Tibial nerve (tissue), 4 donors: ENCODE results near the gene OLFM1. TPM values are rescaled to one million over a fixed set of nuclear protein-coding genes. Genes with fewer than 3 reads are reported as not detected.

Experiments
- DNase-seq, 2 donors: peaks; one replicate each; pipeline ENCODE4 v3.0.0-alpha.2; 2019; ENCODE audit warnings: low spot score in 2 of 2
- H3K27ac ChIP-seq, 4 donors: fragments of 200-600 bp; sonication (generic) in 3 of 4; one replicate each; pipeline ENCODE4 v1.5.1; 2017 to 2019; ENCODE audit warnings: mild to moderate bottlenecking in 1 of 4
- H3K27me3 ChIP-seq, 2 donors: fragments of 200-600 bp; sonication (generic) in 1 of 2; one replicate each; pipeline versions ENCODE4 v1.5.1 to v1.6.0; 2017 to 2019
- H3K36me3 ChIP-seq, 3 donors: fragments of 200-600 bp; sonication (generic); one replicate each; pipeline ENCODE4 v1.5.1; 2018 to 2019
- H3K4me1 ChIP-seq, 4 donors: fragments of 200-600 bp; sonication (generic) in 3 of 4; one replicate each; pipeline ENCODE4 v1.5.1; 2017 to 2019
- H3K4me3 ChIP-seq, 4 donors: fragments of 200-600 bp; sonication (generic) in 3 of 4; one replicate each; pipeline ENCODE4 v1.5.1; 2017 to 2019; ENCODE audit warnings: mild to moderate bottlenecking in 1 of 4, moderate library complexity in 1 of 4
- H3K9me3 ChIP-seq, 4 donors: fragments of 200-600 bp; sonication (generic) in 3 of 4; one replicate each; pipeline ENCODE4 v1.5.1; 2017 to 2019
- CTCF ChIP-seq, 5 experiments: fragments of 200-600 bp in 3 of 5; fragments of 450-650 bp in 2 of 5; sonication (generic) in 3 of 5; IDR thresholded peaks; one replicate each; pipeline ENCODE4 v1.5.1; 2016 to 2019; ENCODE audit warnings: antibody characterized with exemption in 5 of 5, mild to moderate bottlenecking in 3 of 5, moderate library complexity in 2 of 5
- EP300 ChIP-seq, 2 donors: sonication (generic); formaldehyde crosslinking; IDR thresholded peaks; one replicate each; pipeline ENCODE4 v1.6.1; 2017; ENCODE audit warnings: antibody characterized with exemption in 2 of 2, mild to moderate bottlenecking in 1 of 2
- POLR2A ChIP-seq, 2 donors: fragments of 450-650 bp; IDR thresholded peaks; one replicate each; pipeline ENCODE4 v1.6.1; 2017; ENCODE audit warnings: antibody characterized with exemption in 2 of 2, mild to moderate bottlenecking in 2 of 2, moderate library complexity in 2 of 2
- WGBS, 2 donors: methylation state at CpG; one replicate each; pipeline ENCODE4 v1.1.5; 2018; 5-methylcytosine and 5-hydroxymethylcytosine counted together
- total RNA-seq, 4 donors: library from RNA; depleted of rRNA; stranded (reverse); fragments of >200 nt; gene quantifications; one replicate each; pipeline ENCODE4 v1.1.0, GENCODE V29; 2016

Gene OLFM1
- total RNA-seq, 4 donors from 2014 or later: 30.3 to 63.8 (median 38.3) TPM

- WGBS, 2 donors: 87 to 89% methylated on average over 16 to 18 of the region's 18 CpGs
- no peak overlapping the region for H3K4me3 ChIP-seq
- no peak overlapping the region for H3K27ac ChIP-seq
- DNase-seq: no peak
- no peaks in the 10 kb centered on the region for H3K36me3 ChIP-seq
- H3K27me3 ChIP-seq: no peaks in the 10 kb centered on the region
- TF ChIP-seq CTCF (IDR thresholded peaks at IDR 0.05): no peak
- no peak for TF ChIP-seq POLR2A (IDR thresholded peaks at IDR 0.05)
- no peak for TF ChIP-seq EP300 (IDR thresholded peaks at IDR 0.05)
- H3K4me1 ChIP-seq: no peaks in the 10 kb centered on the region
- peaks cover 0 to 23% (median 0%) of the 10 kb centered on the region in 4 donors for H3K9me3 ChIP-seq
Observed at GRCh38 chr9:135132008-135132407, 44.5 kb downstream of the OLFM1 start.

GRCh38 chr9:135134268-135135022 is 47.0 kb downstream of the OLFM1 start:
- peaks cover 0 to 6% of the 10 kb centered on the region in 2 donors for H3K27me3 ChIP-seq
- no peak for TF ChIP-seq EP300 (IDR thresholded peaks at IDR 0.05)
- TF ChIP-seq POLR2A (IDR thresholded peaks at IDR 0.05): no peak
- TF ChIP-seq CTCF (IDR thresholded peaks at IDR 0.05): no peak

GRCh38 chr9:135135171-135135928 is 47.9 kb downstream of the OLFM1 start:
- TF ChIP-seq EP300 (IDR thresholded peaks at IDR 0.05) (no peak), POLR2A (IDR thresholded peaks at IDR 0.05) (no peak)
- H3K36me3 ChIP-seq: no peaks in the 10 kb centered on the region
- WGBS, 2 donors: 88 to 94% methylated on average over 13 of the region's 13 CpGs
- no peak overlapping the region for H3K27ac ChIP-seq
- peaks cover 0 to 6% of the 10 kb centered on the region in 2 donors for H3K27me3 ChIP-seq
- H3K9me3 ChIP-seq: peaks cover 0 to 45% (median 0%) of the 10 kb centered on the region in 4 donors
- peaks cover 0 to 5% (median 0%) of the 10 kb centered on the region in 4 donors for H3K4me1 ChIP-seq
- H3K4me3 ChIP-seq: no peak overlapping the region
- DNase-seq: no peak

More at GRCh38 chr9:135134268-135135022, 47.0 kb downstream of the OLFM1 start:
- DNase-seq: no peak
- H3K4me1 ChIP-seq: peaks cover 0 to 5% (median 0%) of the 10 kb centered on the region in 4 donors
- H3K36me3 ChIP-seq: no peaks in the 10 kb centered on the region
- H3K4me3 ChIP-seq: no peak overlapping the region
- peaks cover 0 to 45% (median 0%) of the 10 kb centered on the region in 4 donors for H3K9me3 ChIP-seq
- 44 to 48% methylated on average over 25 to 28 of the region's 28 CpGs for WGBS, 2 donors
- H3K27ac ChIP-seq: no peak overlapping the region

GRCh38 chr9:135135929-135136315 is 48.5 kb downstream of the OLFM1 start:
- no peak for DNase-seq
- peaks cover 0 to 6% of the 10 kb centered on the region in 2 donors for H3K27me3 ChIP-seq
- no peak for TF ChIP-seq POLR2A (IDR thresholded peaks at IDR 0.05)
- H3K27ac ChIP-seq: no peak overlapping the region
- H3K4me3 ChIP-seq: no peak overlapping the region
- H3K9me3 ChIP-seq: peaks cover 0 to 45% (median 0%) of the 10 kb centered on the region in 4 donors
- WGBS, 2 donors: 75 to 84% methylated on average over 6 of the region's 6 CpGs
- no peaks in the 10 kb centered on the region for H3K36me3 ChIP-seq
- peaks cover 0 to 5% (median 0%) of the 10 kb centered on the region in 4 donors for H3K4me1 ChIP-seq

GRCh38 chr9:135136481-135136880 is 49.0 kb downstream of the OLFM1 start:
- Histone ChIP-seq H3K36me3 (no peaks in the 10 kb centered on the region), H3K27me3 (peaks cover 0 to 6% of the 10 kb centered on the region in 2 donors), H3K4me3 (no peak overlapping the region), H3K9me3 (peaks cover 0 to 45% (median 0%) of the 10 kb centered on the region in 4 donors), H3K4me1 (peaks cover 0 to 5% (median 0%) of the 10 kb centered on the region in 4 donors), H3K27ac (no peak overlapping the region)
- WGBS, 2 donors: 65 to 71% methylated on average over 8 of the region's 9 CpGs
- no peak for DNase-seq
- TF ChIP-seq POLR2A (IDR thresholded peaks at IDR 0.05): no peak
- no peak for TF ChIP-seq EP300 (IDR thresholded peaks at IDR 0.05)
- no peak for TF ChIP-seq CTCF (IDR thresholded peaks at IDR 0.05)
